Activated T-helper 1 cell treated with Interleukin-2 at 50 U/mL for 16 hours (primary cell): ENCODE results near the gene ACTA2.
"Not testable (repeated sequence)": the region's sequence is repeated elsewhere in the genome, so short reads cannot be mapped to it uniquely, and the experiment has no call there.

ENCODE experiments used
- DNase-seq: peaks from one replicate; pipeline ENCODE4 v3.0.0-alpha.2; 2020; ENCODE audit warnings: low read depth

Gene ACTA2

DNA sequence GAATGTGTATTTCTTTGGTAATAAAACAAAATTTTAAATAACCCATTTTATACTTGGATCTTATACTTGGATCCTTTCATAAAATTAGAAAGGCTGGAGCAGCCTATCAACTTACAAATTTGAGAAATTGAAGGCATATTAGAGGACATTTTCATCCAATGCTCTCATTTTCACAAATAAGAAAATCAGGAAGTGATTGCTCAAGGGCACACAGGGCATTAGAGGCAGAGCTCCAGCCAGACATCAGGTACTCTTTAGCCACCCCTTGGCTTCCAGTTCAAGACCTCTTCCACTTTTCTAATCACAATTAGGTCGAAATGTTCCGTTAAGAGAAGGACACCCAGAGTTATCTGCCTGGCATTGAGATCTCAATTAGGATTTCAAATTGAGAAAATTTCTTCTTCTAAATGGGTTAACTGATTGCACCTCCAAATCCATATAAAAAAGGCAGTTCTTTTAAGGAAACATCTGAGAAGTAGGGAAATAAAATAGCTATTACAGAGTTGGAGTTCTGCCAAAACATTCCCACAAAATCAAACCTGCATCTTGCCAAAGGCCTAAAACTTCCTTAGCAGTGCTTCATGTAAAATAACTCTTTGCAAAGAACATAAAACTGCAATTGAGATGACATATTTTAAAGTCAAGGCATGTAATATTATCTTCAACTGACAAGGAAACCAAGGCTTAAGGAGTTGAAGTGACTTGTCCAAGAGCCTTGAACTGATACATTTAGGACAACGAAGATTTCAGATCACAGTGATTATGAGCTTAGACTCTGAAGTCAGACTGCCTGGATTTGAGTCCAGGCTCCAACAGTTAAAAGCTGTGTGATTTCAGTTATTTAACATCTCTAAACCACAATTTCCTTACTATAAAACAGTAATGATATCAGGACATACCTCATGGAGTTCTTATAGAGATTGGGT is 2.4 kb downstream of the ACTA2 start:
- no peak for DNase-seq

DNA sequence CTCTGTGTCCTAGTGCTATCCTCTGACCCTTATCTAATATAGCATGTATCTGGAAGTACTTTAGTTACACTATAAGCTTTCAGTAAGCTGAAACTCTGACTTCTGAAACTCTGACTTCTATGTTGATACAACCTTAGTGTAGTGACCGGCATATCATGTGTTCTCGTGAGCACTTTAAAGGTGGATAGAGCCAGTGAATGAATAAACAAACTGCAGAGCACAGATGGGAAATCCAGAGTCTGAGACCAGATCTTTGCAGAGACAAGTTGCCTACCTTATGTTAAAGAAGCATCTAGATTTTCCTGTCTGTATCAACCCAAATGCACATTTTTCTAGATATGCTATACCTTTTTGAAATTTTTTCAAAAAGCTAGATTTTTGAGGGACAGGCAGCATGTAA is 3.5 kb downstream of the ACTA2 start:
- no peak for DNase-seq

DNA sequence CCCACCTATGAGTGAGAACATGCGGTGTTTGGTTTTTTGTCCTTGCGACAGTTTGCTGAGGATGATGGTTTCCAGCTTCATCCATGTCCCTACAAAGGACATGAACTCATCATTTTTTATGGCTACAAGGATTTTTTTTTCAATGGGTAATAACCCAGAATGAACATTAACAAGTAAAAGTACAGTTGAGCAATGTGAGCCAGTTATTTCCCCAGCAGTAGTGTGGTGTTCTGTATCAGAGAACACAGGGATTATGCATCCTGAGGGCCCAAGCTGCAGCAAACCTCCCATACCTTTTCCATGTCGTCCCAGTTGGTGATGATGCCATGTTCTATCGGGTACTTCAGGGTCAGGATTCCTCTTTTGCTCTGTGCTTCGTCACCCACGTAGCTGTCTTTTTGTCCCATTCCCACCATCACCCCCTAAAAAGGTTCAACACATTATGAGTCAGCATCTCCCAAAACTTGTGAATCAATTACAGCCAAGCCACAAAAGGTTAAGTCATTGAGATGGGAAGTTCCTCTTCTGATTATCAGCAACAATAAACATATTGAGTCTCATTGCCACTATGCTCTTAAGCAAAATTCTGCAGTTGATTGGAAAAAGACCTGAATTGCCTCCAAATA is 5.5 kb downstream of the ACTA2 start:
- no peak for DNase-seq

DNA sequence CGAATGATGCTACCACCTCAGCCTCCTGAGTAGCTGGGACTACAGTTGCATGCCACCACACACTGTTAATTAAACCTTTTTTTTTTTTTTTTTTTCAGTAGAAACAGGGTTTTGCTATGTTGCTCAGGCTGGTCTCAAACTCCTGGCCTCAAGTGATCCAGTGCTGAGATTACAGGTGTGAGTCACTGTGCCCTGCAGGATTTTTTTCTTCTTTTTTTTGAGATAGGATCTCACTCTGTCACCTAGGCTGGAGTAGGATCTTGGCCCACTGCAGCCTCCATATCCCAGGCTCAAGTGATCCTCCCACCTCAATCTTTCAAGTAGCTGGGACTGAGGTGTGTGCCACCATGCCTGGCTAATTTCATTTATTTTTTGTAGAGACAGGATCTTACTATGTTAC is 6.4 kb downstream of the ACTA2 start:
- no peak for DNase-seq

DNA sequence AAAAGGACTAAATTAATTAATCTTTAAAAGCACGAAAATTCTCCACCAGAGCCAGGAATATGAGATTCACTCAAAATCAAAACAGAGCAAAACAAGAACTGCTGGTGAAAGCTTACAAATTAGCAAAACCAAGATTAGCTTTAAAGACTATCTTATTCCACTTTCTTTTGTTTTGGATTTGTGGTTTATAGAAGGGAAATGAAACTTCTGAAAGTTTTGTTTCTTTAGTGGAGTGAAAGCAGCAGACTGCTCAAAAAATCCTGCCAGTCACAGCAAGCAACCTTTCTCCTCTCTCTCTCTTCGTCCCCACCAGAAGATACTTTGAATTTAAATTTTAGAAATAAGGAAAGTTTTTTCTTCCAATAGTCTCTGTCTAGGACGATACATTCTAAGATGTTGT is 7.8 kb downstream of the ACTA2 start:
- no peak for DNase-seq

DNA sequence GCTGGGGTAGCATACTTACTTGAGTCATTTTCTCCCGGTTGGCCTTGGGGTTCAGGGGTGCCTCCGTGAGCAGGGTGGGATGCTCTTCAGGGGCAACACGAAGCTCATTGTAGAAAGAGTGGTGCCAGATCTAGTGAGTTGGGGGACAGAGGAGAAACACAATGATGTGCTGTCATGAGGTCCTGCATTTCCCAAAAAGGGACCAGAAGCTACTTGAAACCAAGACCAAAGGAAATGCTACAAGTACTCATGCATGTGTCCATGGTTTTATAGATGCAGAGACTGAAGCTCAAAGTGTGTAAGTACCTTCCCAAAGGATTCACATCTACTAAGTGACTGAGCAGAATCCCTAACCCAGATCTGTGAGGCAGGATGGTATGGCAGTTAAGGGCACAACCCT is 8.8 kb downstream of the ACTA2 start:
- DNase-seq = no peak

DNA sequence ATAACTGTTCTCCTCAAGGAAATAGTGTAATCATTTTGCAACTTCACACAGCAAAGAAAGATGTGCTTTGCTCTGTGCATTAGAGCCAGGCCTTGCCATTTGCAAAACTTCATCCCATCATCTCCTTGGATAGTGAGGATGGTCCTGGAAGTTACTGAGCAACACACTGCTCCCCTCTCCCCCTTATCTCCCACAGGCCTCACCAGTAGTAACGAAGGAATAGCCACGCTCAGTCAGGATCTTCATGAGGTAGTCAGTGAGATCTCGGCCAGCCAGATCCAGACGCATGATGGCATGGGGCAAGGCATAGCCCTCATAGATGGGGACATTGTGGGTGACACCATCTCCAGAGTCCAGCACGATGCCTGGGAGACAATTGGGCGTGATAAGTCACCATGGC is 11.5 kb downstream of the ACTA2 start:
- DNase-seq = no peak

DNA sequence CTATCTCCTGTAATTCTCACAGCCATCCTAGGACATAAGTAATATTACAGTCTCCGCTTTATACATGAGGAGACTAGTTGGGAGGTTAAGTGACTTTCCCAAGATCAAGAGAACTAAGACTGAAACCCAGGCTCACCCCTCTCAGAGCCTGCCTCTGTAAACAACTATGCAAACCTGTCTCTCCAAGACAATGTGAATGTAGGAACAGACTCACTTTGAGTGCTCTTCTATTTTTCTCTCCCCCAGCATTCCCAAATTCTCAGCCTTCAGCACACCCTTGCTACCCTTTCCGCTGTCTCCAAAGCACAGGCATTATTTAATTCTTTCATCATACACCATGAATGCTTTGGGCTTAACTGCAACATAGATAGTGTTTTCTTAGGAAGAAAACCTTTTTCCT is 13.6 kb downstream of the ACTA2 start:
- DNase-seq = no peak

DNA sequence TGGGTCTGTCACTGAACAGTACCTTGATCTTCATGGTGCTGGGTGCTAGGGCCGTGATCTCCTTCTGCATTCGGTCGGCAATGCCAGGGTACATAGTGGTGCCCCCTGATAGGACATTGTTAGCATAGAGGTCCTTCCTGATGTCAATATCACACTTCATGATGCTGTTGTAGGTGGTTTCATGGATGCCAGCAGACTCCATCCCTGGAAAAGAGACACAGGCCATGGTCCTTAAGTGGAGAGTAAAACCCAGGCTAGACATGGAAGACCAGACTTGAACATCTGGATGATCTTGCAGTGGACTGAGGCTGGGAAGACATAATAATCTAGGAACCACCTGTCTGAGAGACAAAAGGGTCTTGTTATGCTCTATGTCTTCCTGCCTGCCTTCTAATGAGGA is 14.5 kb downstream of the ACTA2 start:
- DNase-seq = no peak

DNA sequence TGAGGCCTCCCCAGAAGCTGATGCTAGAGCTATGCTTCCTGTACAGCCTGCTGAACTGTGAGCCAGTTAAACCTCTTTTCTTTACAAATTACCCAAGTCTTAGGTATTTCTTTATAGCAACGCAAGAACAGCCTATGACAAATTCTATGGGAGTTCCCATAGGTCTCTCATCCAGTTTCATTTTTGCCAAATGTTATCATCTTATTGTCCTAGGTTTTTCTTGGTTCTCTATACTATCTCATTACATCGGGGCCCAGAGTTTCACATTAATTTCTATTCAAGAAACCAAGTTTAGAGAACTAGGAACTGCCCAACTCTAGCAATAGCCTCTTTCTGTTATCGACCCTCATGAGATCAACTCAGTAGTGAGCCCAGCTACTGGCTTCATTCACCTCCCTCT is 15.9 kb downstream of the ACTA2 start:
- DNase-seq = no peak

DNA sequence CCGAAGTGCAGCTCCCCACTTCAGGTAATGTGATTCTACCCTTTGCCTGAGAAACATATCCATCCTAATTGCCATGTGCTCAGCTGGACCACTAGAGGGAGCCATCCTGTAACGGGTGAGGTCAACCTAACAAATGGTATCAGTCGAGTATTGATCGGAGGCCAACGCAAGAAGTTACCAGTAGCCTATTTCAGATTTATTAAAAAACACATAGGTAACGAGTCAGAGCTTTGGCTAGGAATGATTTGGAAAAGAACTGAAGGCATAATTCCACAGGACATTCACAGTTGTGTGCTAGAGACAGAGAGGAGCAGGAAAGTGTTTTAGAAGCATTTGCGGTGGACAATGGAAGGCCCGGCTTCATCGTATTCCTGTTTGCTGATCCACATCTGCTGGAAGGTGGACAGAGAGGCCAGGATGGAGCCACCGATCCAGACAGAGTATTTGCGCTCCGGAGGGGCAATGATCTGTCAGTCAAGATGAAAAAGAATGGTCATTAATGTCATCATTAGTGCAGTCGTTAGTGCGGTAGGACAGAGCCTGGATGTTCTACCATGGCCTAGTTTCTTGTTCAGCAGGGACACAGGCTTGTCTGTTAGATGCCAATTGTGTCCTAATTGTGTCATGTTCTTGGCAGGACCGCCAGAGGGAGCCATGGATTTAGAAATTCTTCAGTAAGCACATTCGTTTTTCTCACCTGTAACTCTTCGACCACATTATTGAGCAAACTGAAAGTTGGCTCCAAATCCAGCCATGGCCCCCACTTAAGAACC is 17.5 kb downstream of the ACTA2 start:
- peak; percentile 43 for DNase-seq

DNA sequence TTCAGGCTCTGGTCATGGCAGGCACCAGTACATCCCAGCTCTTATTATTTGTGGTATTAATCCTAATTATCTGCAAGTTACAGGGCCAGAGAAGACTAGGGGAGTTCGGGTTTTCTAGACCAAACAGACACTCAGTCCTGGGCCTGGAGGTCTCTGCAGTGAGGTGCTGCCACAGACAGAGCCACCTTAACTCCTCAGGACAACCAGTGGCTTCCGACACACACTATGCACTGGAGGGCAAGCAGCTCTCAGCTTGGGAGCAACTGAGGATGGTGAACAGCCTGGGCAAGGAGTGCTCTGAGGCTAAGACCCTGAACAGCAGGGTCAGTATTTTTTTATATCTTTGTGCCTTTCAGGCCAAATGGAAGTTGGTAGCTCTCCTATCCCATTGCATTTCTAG is 19.0 kb downstream of the ACTA2 start:
- no peak for DNase-seq

DNA sequence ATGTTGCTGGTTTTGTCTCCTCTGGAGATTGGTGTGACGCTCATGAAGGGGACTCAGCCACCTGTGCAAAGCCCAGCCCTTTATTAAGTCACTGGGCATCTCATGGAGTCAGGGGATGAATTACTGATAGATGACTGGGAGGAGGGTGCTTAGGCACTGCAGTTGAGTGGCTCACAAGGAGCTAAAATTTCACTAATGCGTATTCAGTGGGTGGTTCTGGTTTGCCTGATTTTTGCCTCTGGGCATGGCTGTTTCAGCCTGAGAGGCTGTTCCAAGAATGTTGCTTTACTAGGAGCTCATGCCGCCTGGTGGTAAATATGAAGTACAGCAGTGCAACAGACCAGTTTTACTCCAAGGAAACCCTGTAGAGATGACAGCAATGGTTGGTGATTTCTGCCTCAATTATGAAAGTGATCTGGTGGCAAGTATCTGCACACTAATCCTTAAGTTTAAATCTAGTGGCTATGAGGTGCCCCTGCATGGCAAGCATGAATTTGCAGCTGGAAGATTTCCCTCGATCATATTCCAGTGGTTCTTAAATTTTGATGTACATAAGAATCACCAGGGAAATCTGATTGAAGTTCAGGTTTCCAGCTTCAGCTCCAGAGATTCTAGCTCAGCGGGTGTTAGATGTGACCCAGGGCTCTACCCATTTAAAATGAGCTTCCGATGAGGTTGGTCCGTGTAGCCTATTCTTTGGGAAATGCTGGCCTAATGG is 19.9 kb downstream of the ACTA2 start:
- DNase-seq = no peak

DNA sequence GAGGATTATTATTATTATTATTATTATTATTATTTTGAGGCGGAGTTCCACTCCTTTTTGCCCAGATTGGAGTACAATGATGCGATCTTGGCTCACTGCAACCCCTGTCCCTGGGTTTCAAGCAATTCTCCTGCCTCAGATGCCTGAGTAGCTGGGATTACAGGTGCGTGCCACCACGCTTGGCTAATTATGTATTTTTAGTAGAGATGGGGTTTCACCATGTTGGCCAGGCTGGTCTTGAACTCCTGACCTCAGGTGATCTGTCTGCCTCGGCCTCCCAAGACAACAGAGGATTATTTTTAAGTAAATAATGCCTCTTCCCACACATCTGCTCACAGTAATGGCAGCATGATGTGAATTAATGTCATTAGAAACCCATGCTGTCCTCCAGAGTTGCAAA is 20.5 kb downstream of the ACTA2 start:
- DNase-seq = not testable (repeated sequence)

DNA sequence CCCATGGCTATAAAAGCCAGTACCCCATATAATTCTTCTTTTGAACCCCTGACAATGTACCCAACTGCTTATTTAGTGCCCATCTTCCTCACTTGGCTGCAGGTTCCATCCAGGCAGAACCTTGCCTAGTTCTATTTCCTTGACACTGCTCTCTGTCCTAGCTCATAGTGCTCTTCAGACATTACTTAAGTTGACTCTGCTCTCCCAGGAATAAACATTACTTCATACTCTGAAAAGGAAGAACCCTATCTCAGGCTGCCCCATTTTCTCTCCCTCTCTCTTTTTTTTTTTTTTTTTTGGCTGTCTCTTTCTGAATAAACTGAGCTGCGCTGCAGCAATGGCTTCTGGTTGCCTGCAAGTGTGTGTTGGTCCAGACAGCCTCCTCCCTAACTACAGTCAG is 21.0 kb downstream of the ACTA2 start:
- DNase-seq = no peak

DNA sequence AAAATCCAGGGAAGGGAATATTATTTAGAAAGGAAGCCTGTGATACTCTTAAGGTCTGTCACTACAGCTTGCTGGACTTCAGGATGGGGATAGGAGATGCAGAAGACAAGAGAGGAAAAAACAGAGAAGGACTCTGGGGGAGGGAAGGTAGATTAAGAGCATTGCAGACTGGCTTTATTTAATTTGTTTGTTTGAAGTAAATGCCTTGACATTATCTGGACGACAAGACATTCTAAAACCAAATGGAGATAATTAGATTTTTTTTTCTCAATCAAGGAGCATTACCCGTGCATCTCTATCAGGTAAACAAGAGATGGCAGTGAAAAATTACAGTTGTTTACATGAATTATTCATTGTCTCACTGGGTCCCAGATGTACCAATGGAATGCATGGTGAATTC is 24.3 kb downstream of the ACTA2 start:
- no peak for DNase-seq

DNA sequence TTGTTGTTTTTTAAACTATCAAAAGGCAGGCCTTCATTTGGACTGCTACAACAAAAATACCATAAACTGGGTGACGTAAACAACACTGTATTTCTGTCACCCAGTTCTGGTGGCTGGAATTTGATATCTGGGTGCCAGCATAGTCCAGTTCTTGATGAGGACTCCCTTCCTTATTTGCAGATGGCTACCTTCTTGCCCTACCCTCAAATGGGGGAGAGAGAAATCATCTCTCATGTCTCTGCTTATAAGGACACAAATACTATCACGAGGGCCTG is 25.2 kb downstream of the ACTA2 start:
- no peak for DNase-seq

DNA sequence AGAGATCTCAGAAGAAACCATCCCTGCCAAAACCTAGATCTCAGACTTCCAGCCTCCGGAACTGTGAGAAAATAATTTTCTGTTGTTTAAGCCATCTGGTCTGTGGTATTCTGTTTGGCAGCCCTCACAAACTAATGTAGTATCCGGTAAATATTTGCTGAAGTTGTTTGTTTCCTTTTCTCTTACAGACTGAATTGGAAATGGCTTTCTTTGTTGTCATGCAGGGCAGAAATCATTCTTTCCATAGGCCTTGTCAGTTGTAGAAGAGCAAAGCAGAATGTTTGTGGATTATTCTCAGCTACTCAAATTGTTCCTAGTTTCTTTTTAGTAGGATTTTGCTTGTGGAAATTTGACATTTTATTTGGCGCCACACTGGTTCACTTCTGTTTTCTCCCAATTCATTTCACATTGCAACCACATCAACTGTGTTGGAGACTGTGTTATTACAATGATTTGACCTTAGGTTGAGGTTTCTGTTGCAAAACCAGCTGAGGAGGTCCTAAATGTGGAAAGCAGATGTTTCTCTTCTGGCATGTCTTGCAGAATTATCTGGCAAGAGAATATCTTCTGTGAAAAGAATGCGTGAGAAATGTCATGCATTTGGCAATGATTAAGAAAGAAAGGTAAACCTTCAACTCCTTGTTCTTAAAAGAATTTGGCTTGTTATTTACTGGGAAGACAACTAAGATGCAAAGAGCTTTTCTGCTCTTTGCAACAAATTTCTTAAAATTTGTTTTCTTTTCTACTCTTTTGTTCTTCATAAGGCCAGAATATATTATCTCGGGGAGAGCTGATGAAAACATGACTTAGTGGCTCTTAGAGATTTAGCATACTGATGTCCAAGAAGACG is 25.8 kb downstream of the ACTA2 start:
- no peak for DNase-seq

DNA sequence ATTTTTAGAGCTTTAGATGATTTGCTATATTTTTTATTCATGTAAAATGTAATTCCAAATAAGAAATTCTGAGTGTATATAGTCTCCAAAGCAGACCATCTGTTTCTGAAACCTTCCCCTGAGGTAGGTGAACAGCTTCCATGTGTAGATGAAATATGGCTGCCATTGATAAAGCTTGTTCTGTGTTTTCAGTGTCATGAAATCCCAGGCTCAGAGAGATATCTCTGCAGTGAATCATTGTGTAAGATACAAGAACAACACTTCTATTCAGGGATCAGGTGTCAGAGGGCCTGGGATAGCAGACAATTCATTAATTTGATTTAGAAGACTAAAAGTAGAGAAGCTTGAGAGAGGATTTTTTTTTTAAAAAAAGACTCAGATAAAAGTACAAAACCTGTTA is 29.1 kb downstream of the ACTA2 start:
- no peak for DNase-seq

DNA sequence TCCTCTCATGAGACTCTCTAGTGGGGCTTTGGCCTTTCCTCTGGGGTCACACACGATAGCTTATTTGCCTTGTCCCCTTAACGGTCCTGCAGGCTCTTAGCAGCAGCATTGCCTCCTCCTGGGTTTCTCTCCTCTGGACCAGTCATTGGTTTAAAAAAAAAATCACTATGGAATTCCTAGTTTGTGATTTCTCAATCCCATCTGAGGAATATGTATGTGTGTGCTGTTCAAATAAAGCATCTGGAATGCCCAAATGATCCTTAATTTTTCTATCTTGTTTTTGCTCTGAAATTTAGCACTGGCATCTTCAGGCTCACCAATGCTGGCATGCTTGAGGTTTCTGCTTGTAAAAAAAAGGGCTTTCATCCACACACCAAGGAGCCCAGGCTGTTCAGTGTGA is 30.5 kb downstream of the ACTA2 start:
- DNase-seq = no peak

DNA sequence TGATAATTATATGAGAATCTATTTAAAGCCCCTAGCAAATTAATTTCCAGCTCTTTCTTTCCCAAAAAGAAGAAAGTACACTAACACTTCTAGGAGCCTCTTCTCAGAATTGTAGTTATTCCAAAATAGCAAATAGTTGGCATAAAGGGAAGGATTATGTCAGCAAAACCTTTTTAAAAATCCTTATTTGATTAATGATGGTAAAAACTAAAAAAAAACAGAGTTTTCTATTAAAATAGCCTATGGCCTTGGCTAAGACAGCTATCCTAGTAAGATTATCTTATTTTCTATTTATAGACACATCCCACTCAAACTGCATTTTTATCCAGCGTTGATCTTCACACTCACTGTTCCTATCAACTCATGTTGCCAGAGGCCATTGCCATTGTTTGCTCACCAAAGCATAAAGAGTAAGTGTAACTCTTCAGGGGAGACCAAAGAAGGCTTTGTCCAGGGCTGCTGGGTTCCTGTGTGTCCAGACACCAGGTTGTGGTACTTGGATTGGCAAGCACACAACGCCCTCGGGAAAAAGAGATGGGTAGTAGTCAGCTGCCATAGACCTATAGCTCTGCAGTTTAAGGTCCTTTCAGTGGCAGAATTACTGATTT is 31.5 kb downstream of the ACTA2 start:
- DNase-seq = no peak
